CD4-positive, alpha-beta T cell treated with Interleukin-10 for 1 hour (primary cell): Measurements from ENCODE around the gene DLG2.

ENCODE experiments used
- DNase-seq: peaks from one replicate; pipeline ENCODE4 v3.0.0-alpha.2; 2020

Gene DLG2

DNA sequence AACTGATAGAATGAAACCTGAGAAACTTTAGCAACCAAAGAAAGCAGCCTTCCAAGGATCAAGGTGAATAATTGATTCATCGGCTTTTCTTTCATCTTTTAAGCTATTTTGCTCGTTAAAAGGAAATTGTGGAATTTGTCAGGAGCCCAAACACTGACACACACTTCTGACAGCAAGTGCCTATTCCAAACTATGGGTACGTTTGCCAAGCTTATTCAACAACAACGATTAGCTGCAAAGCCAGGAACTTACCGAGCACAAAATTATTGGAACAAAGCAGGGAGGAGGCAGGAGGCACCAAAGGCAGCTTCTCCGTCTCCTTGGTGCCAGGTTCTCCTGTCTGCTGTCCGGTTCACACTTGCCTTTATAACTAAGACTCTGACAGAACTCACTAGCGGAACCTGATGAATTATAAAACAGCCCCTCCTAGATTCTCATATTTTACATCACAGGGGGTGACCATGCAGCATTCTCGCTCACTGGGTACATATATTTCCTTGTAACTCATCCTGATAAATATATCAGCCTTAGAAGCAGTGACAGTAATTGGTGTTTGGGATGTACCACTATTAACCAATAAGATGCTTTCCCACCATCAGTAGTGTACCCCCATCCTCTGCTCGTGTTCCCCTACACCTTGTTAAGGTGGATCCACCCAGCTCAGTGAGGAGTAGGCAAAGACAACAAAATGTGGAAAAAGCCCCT, 1945.1 kb downstream of the DLG2 start:
- no peak for DNase-seq

- DNase-seq = no peak
Measured at GRCh38 chr11:83681031-83681781, 1945.9 kb downstream of the DLG2 start.

DNA sequence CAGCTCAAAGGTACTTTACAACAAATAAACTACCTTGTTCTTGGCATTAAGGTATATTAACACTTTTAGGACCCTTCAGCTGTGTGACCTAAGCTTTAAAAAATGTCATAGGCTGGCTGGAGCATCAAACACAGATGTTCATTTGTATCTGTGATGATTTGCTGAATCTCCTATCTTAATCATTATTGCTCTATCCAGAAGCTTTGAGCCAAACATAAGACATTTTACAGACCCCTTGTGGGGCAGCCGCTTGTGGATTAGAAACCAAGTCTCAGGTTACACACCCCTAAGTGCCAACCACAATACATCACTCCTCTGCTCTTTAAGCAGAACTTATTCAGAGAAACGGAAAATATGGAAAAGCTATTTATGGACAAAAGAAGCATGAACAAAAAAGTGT, 1946.8 kb downstream of the DLG2 start:
- DNase-seq = no peak

DNA sequence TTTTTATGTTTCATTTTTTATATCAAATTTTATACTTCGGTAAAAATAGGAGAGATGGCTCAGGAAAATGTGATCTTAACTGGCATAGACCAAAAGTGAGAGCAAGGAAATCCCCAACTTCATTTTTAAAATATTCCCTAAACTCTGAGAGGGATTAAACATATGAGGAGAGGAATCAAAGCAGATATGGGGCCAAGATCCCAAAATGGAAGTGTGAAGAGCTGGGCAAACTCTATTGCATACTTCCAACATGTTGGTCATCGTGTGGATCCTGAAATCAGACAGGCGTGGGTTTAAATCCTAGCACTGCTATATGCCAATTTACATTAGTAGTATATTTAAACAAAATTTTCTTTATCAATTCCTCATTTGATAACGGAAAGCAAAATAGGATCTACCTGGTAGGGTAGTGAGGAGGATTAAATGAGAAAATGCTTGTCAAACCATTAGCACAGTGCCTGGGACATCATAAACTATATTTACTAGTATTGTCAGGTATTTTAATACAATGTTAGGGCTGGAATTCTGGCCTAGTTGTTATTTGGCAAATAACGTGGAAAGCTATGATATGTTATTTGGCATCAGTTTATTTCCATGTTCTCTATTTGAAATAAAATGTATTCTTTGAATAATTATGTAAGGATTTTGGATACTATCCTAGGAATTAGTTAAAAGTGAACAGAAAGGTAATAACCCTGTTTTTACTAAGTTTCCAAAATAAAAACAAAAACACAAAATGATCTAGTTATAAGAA, 1948.1 kb downstream of the DLG2 start:
- DNase-seq = no peak

DNA sequence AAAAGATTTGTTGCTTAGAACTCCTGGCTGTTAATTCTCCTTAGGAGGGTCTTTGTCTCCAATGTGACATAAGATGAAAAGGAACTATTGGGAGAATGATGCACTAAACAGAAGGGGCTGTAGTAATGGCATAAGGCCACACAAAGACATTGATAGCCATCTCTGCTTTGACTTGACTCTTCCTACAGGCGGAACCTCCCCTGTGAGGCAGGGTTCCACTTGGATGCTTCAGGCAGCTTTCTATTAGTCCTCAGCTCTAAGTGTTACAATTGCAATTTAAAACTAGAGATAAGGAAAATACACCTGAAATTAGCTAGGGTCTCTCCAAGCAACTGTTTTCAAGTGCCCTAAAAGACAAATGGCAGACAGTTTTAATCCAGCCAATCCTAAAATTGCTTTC, 1949.4 kb downstream of the DLG2 start:
- DNase-seq = no peak

DNA sequence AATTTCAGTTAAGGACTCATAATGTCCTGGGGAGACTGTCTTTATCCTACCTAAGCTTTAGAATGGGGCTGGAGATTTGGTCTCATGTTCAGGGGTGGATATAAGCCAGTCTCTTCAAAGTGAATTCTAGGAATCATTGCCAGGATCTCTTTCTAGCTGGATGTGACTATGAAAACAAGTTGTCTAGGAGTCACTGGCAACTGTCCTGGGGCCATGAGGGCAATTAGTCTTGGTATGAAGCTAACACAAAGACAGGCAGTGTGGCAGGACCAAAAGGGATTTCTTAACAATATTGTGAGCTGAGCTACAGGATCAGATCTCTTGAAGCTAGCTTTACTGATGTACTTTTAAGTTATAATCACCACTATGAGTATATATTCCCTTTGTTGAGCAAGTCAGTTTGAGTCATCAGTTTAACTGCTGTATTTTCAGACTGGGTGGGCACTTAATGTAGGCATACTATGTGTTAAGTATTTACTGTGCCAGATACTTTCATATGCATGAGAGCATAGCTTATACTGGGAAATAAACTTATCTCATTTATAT, 1951.0 kb downstream of the DLG2 start:
- no peak for DNase-seq

DNA sequence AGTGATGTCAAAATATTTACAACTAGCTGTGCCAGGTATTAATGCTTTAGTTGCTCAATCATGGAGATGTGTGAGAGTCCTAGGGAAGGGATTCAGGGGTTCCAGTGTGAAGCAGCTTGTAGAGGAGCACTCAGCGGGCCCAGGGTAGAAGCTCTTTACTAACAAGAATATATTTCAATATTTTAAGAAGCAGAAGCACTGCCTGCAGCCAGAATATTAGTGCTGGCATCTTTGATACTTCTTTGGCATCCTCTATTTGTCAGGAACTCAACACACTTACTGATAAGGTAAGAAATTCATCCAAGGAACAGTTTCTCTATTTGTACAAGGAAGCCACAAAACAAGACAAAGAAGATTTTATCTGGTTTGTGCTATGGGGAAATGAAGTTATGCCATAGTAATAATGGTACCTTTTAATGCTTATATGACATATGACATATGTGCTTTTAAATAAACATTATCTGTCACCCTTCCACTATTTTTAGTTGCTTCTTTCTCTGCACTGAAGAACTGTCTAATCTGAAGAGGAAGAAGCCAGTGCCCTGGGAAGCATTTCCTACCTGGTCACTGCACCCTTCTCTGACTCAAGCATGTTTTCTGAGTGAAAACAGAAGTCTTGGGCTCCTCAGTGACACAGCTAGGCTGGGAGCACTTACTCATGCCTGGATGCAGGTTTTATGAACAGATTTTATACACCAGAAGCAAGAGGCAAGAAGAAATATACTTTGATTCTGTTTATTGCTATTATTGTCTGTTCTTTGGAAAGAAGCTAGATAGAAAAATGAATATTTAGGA, 1952.8 kb downstream of the DLG2 start:
- no peak for DNase-seq

DNA sequence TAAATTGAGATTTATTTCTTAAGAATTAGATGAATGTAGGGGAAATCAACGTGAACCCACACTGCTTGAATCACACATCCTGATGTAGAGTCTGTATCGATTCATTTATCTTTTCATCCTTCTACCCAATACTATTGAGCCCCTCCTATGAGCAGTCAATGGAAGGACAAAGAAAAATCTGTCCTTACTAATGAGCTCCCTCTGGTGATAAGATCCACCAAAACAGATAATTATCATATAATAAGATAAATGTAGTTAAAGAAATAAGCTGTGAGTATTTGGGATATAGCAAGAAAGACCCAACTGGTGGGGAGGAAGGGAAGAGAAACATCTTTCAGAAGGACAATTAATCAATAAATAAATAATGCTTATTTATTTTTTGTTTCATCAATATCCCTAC, 1955.9 kb downstream of the DLG2 start:
- DNase-seq = no peak

GRCh38 chr11:83666149-83666548, 1961.0 kb downstream of the DLG2 start:
- DNase-seq = no peak

DNA sequence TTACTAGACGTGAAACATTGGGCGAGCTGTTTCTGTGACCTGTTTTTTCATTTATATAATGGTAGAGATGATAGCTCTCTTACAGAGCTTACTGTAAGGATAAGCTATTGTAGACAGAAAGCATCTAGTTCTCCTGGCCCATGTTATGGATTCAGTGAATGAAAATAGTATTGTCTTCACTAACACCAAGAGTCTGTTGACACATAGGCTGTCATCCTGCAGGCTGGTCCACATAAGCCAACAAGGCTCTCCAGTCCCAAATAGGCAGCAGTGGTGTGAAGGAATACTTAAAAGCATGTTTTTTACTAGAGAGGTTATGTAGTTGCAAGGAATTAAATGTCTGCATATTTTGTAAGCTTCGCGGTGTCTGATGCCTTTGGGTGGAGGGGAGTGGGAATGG, 1963.2 kb downstream of the DLG2 start:
- no peak for DNase-seq

- no peak for DNase-seq
Measured at GRCh38 chr11:83663446-83663845, 1963.7 kb downstream of the DLG2 start.

DNA sequence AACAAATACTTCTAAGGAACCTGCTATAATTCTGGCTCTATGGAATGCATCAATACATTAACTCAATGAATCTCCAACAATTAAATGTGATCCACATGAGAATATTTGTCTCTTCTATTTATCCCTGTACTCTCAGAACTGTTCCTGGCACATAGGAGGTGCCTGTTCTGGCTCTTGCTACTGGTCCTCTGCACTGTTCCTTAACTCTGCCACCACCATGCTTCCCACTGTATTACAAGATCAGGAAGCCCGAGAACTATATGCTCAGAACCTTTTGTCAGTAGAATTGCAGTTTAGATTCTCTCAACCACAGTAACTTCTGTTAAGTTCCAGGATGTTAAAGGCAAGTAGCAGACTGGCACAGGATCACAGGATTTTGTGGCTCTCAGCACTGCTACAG, 1964.7 kb downstream of the DLG2 start:
- no peak for DNase-seq

GRCh38 chr11:83661491-83662350, 1965.4 kb downstream of the DLG2 start:
- no peak for DNase-seq

- no peak for DNase-seq
Measured at GRCh38 chr11:83659466-83659865, 1967.7 kb downstream of the DLG2 start.

DNA sequence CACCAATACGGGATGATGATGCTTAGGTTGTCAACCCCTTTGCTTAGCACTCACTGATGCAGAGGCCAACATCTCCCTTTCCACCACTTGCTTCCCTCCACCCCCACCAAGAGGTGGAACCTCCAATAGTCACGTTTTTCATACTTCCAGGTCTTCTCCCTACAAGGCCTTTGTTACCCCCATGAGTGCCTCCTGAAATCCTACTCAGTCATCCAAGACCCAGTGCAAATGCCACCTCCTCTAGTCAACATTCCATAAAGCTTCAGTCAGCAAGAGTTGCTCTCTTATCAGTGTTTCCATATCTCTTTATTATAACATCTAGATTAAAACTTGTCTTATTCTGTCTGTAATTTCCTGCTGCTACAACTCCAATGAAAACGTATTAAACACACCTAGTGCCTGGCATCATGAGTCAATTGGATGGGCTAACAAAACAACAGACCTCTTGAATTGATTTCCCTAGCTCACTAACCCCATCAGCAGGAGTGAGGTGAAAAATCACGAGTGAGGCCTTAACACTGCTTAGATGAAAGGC, 1970.3 kb downstream of the DLG2 start:
- no peak for DNase-seq

GRCh38 chr11:83655976-83656375, 1971.2 kb downstream of the DLG2 start:
- DNase-seq = no peak

GRCh38 chr11:83649528-83649855, 1977.7 kb downstream of the DLG2 start:
- no peak for DNase-seq

DNA sequence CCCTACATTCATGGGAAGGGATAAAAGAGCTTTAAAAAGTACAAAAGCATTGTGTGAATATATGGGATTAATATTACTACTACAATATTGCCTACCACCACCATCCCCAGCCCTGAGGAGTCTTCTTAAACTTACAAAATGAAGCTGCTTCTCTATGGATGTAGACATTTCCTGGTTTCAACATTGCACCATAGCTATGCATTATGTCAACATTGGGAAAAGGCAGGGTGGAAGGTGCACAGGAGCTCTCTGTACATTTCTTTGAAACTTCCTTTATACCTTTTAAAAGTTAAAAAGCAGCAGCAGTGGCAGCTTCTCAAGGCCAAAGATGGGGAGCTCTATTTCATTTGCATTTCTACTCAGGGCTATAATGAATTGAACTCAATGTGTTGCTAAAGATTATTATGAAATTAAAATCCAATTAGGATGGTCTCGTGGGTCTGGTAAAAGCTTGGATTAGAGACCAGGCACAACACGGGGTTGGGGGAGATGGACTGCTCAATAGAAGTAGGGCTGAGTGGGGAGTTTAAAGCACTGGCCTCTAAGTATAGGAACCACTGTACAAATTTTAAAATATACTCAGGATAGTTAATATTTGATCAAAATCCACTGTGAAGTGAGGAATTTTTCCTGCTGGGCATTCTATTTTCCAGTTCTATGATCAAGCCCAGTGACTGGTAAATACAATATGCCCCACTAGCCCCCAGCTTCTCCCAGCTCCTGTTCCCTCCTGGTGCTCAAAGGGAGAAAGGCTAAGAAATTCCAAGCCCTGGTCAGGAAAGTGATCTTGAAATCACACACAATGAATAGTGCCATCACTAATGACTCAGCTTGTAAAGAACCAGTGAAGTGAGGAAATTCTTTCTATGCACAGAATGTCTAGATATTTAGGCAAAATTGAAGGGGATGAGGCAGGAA, 1978.3 kb downstream of the DLG2 start:
- no peak for DNase-seq

- DNase-seq = no peak
Measured at GRCh38 chr11:83645561-83645960, 1981.6 kb downstream of the DLG2 start.

DNA sequence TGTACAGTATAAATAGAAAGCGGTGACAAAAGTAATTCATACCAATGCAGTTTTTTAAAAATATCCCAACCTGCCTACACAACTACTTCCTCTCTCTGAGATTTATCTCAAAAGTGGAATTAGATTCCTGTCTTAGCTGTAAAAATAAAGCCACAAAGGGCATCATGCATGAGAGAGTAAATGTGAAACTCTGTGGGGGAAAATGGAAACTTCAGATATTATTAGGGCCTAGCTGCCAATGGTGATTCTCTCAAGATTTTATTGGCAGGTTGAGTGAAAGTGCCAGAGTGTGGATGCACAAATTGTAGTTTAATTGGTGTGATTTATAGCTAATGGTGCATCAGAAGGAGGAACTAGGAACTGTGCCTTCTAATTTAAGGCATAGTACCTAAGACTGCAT, 1984.0 kb downstream of the DLG2 start:
- no peak for DNase-seq

DNA sequence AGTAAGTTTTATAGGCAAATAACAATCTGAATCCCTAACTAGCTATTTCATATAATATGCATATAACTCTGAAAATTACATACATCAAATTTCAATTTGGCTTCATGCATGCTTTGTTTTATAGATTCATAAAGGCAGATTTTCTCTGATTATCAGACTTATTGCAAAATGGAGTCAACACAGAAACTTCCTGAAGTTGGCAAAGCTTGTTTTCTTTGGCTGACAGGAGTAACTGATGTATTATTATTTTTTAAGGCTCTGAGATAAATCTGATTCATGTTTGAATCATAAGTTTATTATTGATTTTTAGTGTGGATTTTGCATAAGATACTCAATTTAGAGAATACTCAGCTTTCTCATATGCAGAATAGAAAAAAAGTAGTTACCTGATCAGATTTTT, 1984.6 kb downstream of the DLG2 start:
- no peak for DNase-seq
